Stimulated activated CD4-positive, alpha-beta T cell treated with anti-CD3 and anti-CD28 coated beads, Interleukin-1b, Interleukin-23, amount 100 ng/mL, for 4 hours (primary cell): ENCODE results near the gene QSOX2.
A peak's percentile ranks its signal among the peaks of the same experiment; 100 is the strongest.

ENCODE experiments used
- DNase-seq, 2 donors: peaks; one replicate each; pipeline ENCODE4 v3.0.0-alpha.2; 2020; ENCODE audit warnings: low read depth in 2 of 2

Gene QSOX2

GRCh38 chr9:136222906-136223285, 22.7 kb downstream of the QSOX2 start:
- DNase-seq = no peak

GRCh38 chr9:136222166-136222905, 23.3 kb downstream of the QSOX2 start:
- DNase-seq = no peak

- peak in 1 of 2 donors; percentile 21 for DNase-seq
Observed at GRCh38 chr9:136220017-136220729, 25.4 kb downstream of the QSOX2 start.

GRCh38 chr9:136219276-136219675, 26.3 kb downstream of the QSOX2 start:
- no peak for DNase-seq

- no peak for DNase-seq
Observed at GRCh38 chr9:136218673-136219072, 26.9 kb downstream of the QSOX2 start.

GRCh38 chr9:136218271-136218670, 27.3 kb downstream of the QSOX2 start:
- no peak for DNase-seq

GRCh38 chr9:136216541-136217244, 28.9 kb downstream of the QSOX2 start:
- DNase-seq = no peak

GRCh38 chr9:136213733-136214132, 31.9 kb downstream of the QSOX2 start:
- DNase-seq = no peak

GRCh38 chr9:136212345-136212950, 33.2 kb downstream of the QSOX2 start:
- DNase-seq = no peak

- no peak for DNase-seq
Observed at GRCh38 chr9:136211441-136212344, 33.9 kb downstream of the QSOX2 start.

- no peak for DNase-seq
Observed at GRCh38 chr9:136211006-136211405, 34.6 kb downstream of the QSOX2 start.

- no peak for DNase-seq
Observed at GRCh38 chr9:136210276-136210675, 35.3 kb downstream of the QSOX2 start.

GRCh38 chr9:136209786-136210185, 35.8 kb downstream of the QSOX2 start:
- DNase-seq = no peak

- DNase-seq = no peak
Observed at GRCh38 chr9:136209232-136209631, 36.4 kb downstream of the QSOX2 start.

GRCh38 chr9:136208675-136209074, 36.9 kb downstream of the QSOX2 start:
- no peak for DNase-seq

GRCh38 chr9:136207616-136208015, 38.0 kb downstream of the QSOX2 start:
- DNase-seq = no peak

- DNase-seq = no peak
Observed at GRCh38 chr9:136206602-136207275, 38.9 kb downstream of the QSOX2 start.

GRCh38 chr9:136205707-136205992, 40.0 kb downstream of the QSOX2 start:
- DNase-seq = no peak

- peak in 1 of 2 donors; percentile 23 for DNase-seq
Observed at GRCh38 chr9:136204838-136205706, 40.5 kb downstream of the QSOX2 start, which contains the start of gene LHX3. TSS of gene LHX3 (minus strand) at chr9:136205128. CDS start at chr9:136205012, 116 bp downstream.
